ENCODE data around the gene CHST14.

Gene CHST14

DNA sequence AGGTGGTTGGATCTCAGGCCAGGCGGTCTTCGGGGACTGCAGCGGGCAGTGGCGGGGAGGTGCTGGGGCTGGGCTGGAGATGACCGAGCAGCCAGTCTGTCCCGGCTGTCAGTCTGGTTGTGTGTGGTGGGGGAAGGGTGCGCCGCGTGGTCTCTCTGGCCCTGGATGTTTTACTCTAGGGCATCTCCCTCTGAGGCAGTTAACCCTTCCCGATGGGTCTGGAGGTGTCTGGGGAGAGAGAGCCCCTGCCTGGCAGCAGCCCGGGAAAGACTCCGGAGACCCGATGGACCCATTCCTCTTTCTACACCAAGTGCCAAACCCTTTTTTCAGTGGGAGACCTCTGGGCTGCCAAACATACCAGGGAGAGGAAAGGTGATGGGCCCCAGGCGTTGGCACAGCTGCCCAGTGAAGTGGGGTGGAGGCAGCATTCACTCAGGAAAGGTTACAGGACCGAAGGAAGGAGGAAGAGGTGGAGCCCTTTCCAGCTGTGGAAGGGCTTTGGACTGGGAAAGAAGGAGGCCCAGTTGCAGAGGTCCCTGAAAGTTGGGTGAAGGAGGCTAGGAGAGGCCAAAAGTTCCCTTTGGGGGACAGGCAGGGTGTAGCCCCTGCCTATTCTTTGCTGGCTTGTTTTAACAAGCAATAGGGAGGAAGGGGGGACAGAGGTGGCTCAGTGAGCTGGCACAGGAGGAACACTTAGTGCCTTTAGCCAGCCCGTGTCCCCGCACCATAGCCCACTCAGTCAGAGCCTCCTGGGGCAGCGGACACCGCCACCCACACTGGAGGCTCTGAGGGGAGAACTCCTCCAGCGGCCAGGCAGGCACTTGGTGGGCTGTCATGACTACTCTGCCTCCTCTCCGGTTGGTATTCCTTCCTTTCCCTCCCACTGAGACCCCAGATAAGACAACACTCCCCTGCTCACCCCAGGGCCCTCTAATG lies 32.8 kb upstream of the CHST14 start:
- TF ChIP-seq SUZ12 (IDR thresholded peaks at IDR 0.05; ENCODE audit: extremely low read depth, insufficient read depth, insufficient read length) (no peak), ZNF274 (IDR thresholded peaks at IDR 0.05; ENCODE audit: low read depth, low read length) (no peak), YY1 (IDR thresholded peaks at IDR 0.05; ENCODE audit: insufficient read depth, insufficient read length) (no peak)
- Histone ChIP-seq H3K36me3 (ENCODE audit: insufficient read depth, insufficient read length, low read length) (peaks cover 3% of the 10 kb centered on the region), H3K27me3 (ENCODE audit: insufficient read depth, insufficient read length) (peaks cover 21% of the 10 kb centered on the region), H3K9ac (ENCODE audit: insufficient read length, low read depth) (peak overlapping the region; percentile 92), H3K4me3 (ENCODE audit: insufficient read length, low read depth) (peak overlapping the region; percentile 53), H3K9me3 (ENCODE audit: insufficient read depth, low read length) (no peaks in the 10 kb centered on the region), H3K4me1 (ENCODE audit: insufficient read depth, insufficient read length) (peaks cover 19% of the 10 kb centered on the region)
- DNase-seq (ENCODE audit: low read depth, low spot score): no peak

DNA sequence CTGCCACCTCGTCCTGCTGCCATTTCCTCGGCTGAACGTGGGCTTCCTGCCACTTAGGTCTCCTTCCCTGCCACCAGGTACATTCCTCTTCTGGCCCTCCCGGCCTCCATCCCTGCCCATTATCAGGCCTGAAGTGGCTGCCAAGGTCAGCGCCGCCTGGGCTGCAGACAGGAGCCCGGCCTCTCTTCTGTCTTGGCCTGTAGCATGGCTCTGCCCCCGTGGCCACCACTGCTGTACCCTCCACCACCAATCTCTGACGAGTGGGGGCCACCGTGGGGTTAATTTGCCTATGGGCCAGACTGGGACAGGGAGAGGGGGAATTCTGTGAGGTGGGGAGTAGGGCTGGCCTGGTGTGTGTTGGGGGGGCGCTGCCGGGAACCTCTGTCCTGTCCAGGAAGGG lies 32.1 kb upstream of the CHST14 start:
- Histone ChIP-seq H3K4me3 (ENCODE audit: insufficient read length, low read depth) (peak overlapping the region; percentile 75), H3K4me1 (ENCODE audit: insufficient read depth, insufficient read length) (peaks cover 22% of the 10 kb centered on the region), H3K36me3 (ENCODE audit: insufficient read depth, insufficient read length, low read length) (peaks cover 4% of the 10 kb centered on the region), H3K9me3 (ENCODE audit: insufficient read depth, low read length) (no peaks in the 10 kb centered on the region), H3K9ac (ENCODE audit: insufficient read length, low read depth) (peak overlapping the region; percentile 92), H3K27me3 (ENCODE audit: insufficient read depth, insufficient read length) (peaks cover 21% of the 10 kb centered on the region)
- no peak for TF ChIP-seq SUZ12 (IDR thresholded peaks at IDR 0.05; ENCODE audit: extremely low read depth, insufficient read depth, insufficient read length)
- TF ChIP-seq YY1 (IDR thresholded peaks at IDR 0.05; ENCODE audit: insufficient read depth, insufficient read length): no peak
- TF ChIP-seq ZNF274 (IDR thresholded peaks at IDR 0.05; ENCODE audit: low read depth, low read length): no peak
- no peak for DNase-seq (ENCODE audit: low read depth, low spot score)

DNA sequence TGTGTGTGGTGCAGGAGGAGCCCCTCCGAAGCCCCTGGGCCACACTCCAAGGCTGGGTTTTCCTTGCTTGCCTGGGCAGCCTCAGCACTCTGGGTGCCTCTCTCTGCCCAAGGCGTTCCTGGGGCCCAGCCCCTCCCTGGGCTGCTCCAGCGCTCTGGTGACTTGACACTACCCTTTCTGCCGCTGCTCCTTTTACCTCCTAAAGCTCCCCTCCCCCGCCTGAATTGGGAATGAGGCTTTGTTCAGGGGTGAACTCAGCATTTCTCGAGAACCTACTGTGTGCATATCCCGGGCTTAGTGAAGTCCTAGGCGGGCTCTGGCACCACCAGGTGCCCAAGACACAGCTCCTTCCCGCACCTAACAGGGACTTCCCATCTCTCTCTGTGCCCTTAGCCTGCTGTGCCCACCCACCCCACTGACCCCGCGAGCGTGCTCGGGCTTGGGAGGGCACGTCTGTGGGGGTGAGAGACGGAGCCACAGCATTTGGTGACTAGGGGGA lies 31.3 kb upstream of the CHST14 start:
- DNase-seq (ENCODE audit: low read depth, low spot score): peak; percentile 58
- Histone ChIP-seq H3K9ac (ENCODE audit: insufficient read length, low read depth) (peak overlapping the region; percentile 92), H3K27me3 (ENCODE audit: insufficient read depth, insufficient read length) (peaks cover 21% of the 10 kb centered on the region), H3K9me3 (ENCODE audit: insufficient read depth, low read length) (no peaks in the 10 kb centered on the region), H3K36me3 (ENCODE audit: insufficient read depth, insufficient read length, low read length) (peaks cover 4% of the 10 kb centered on the region), H3K4me1 (ENCODE audit: insufficient read depth, insufficient read length) (peaks cover 22% of the 10 kb centered on the region), H3K4me3 (ENCODE audit: insufficient read length, low read depth) (peak overlapping the region; percentile 75)
- TF ChIP-seq YY1 (IDR thresholded peaks at IDR 0.05; ENCODE audit: insufficient read depth, insufficient read length): no peak
- TF ChIP-seq SUZ12 (IDR thresholded peaks at IDR 0.05; ENCODE audit: extremely low read depth, insufficient read depth, insufficient read length): no peak
- TF ChIP-seq ZNF274 (IDR thresholded peaks at IDR 0.05; ENCODE audit: low read depth, low read length): no peak

DNA sequence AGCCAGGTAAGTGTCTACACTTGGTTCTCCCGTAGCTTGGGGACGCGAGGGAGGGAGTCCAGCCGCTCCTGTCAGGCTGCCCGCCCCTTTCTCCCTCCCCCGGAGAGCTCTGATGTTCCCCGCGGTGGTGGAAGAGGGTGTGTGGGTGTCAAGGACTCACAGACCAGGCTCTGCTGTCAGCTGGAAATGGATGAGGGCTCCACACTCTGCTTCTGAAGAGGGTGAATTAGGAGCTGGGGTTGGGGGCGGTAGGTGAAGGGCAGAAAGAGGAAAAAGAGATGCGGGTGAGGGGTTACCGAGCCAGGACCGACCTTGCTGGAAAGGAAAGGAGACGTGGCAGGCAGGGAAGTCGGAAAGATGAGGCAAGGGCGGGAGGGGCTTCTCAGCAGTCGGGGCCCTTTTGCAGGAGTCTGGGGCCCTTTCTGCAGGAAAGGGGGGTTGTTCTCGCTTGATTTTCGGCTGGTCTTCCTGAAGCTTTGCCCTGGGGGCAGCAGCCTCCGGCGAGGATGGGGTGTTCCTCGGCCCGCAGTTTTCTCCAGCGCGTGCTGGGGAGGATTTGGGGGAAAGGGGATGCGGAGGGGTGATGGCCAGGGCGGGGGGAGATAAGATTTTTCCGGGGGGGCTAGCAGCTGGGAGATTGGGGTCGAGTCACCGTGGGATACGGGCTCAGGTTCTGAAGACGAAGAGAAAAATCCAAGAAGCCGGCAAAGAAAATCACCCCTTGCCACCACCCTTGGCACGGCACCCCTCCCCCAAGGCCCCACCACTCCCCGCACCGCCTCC lies 30.6 kb upstream of the CHST14 start:
- H3K4me1 ChIP-seq (ENCODE audit: insufficient read depth, insufficient read length): peaks cover 22% of the 10 kb centered on the region
- TF ChIP-seq YY1 (IDR thresholded peaks at IDR 0.05; ENCODE audit: insufficient read depth, insufficient read length) (no peak), SUZ12 (IDR thresholded peaks at IDR 0.05; ENCODE audit: extremely low read depth, insufficient read depth, insufficient read length) (no peak), ZNF274 (IDR thresholded peaks at IDR 0.05; ENCODE audit: low read depth, low read length) (no peak)

GRCh38 chr15:40440743-40441564 lies 29.8 kb upstream of the CHST14 start, which contains the start of gene BAHD1:
TSS of gene BAHD1 (plus strand) at chr15:40440953. CDS start at chr15:40458465, 17,512 bp downstream.
- H3K9me3 ChIP-seq (ENCODE audit: insufficient read depth, low read length): no peaks in the 10 kb centered on the region
- peaks cover 6% of the 10 kb centered on the region for H3K27me3 ChIP-seq (ENCODE audit: insufficient read depth, insufficient read length)
- peak; percentile 92 for DNase-seq (ENCODE audit: low read depth, low spot score)
- TF ChIP-seq SUZ12 (IDR thresholded peaks at IDR 0.05; ENCODE audit: extremely low read depth, insufficient read depth, insufficient read length) (no peak), YY1 (IDR thresholded peaks at IDR 0.05; ENCODE audit: insufficient read depth, insufficient read length) (no peak), ZNF274 (IDR thresholded peaks at IDR 0.05; ENCODE audit: low read depth, low read length) (no peak)
- H3K9ac ChIP-seq (ENCODE audit: insufficient read length, low read depth): peak within 1 kb of the TSS; percentile 92
- H3K4me1 ChIP-seq (ENCODE audit: insufficient read depth, insufficient read length): peaks cover 22% of the 10 kb centered on the region
- peak within 1 kb of the TSS; percentile 75 for H3K4me3 ChIP-seq (ENCODE audit: insufficient read length, low read depth)
- peaks cover 9% of the 10 kb centered on the region for H3K36me3 ChIP-seq (ENCODE audit: insufficient read depth, insufficient read length, low read length)

More for the DNA sequence above, 30.6 kb upstream of the CHST14 start:
- H3K36me3 ChIP-seq (ENCODE audit: insufficient read depth, insufficient read length, low read length): peaks cover 4% of the 10 kb centered on the region
- H3K9ac ChIP-seq (ENCODE audit: insufficient read length, low read depth): peak overlapping the region; percentile 92
- no peak for DNase-seq (ENCODE audit: low read depth, low spot score)
- peak overlapping the region; percentile 75 for H3K4me3 ChIP-seq (ENCODE audit: insufficient read length, low read depth)
- no peaks in the 10 kb centered on the region for H3K9me3 ChIP-seq (ENCODE audit: insufficient read depth, low read length)
- peaks cover 14% of the 10 kb centered on the region for H3K27me3 ChIP-seq (ENCODE audit: insufficient read depth, insufficient read length)
